LNCAP (cell line): ENCODE measurements around the gene MBP.

Experiments used
- TF ChIP-seq, protein P1 (sequence below): fragments of 450-650 bp; IDR thresholded peaks from 2 replicates; pipeline ENCODE4 v1.5.1; 2017; ENCODE audit warnings: mild to moderate bottlenecking

Gene MBP

DNA sequence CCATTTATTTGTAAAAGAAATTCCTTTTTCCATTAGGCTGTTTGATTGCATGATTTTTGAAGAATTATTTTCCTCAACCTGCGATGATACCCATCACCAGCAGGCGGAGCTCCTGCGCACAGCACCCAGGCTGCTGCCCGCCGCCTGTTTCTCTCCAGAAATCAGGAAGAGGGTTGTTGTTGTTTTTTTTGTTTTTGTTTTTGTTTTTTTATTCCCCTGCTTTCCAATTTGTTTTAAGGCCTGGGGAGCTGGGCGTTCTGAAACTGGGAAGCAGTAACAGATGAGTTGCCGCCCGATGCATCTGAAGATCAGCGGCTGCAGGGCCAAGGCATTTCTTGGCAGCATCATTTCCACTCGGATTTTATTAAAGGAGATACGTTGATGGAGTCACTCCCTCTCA is 132.1 kb downstream of the MBP start:
- TF ChIP-seq, protein P1, sequence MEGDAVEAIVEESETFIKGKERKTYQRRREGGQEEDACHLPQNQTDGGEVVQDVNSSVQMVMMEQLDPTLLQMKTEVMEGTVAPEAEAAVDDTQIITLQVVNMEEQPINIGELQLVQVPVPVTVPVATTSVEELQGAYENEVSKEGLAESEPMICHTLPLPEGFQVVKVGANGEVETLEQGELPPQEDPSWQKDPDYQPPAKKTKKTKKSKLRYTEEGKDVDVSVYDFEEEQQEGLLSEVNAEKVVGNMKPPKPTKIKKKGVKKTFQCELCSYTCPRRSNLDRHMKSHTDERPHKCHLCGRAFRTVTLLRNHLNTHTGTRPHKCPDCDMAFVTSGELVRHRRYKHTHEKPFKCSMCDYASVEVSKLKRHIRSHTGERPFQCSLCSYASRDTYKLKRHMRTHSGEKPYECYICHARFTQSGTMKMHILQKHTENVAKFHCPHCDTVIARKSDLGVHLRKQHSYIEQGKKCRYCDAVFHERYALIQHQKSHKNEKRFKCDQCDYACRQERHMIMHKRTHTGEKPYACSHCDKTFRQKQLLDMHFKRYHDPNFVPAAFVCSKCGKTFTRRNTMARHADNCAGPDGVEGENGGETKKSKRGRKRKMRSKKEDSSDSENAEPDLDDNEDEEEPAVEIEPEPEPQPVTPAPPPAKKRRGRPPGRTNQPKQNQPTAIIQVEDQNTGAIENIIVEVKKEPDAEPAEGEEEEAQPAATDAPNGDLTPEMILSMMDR: peak; percentile 99

DNA sequence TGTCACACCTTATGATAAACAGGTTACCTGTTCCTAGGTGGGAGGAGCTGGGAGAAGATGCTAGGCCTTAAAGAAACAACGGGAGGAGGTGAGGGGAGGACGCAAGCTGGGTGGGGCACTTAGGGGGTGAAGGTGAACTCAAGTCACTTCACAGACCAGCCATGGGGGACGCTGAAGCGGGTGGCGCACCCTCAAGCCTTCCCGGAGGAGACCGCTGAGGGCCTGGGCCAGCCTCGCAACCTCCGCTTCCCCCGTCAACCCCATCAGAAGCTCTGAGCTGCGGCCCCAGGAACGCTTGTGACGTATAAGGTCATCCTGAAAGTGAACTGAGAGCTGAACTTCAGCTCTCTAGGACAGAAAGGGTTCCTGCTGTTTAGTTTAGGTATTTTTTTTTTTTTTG is 133.5 kb downstream of the MBP start:
- TF ChIP-seq, protein P1: no peak

DNA sequence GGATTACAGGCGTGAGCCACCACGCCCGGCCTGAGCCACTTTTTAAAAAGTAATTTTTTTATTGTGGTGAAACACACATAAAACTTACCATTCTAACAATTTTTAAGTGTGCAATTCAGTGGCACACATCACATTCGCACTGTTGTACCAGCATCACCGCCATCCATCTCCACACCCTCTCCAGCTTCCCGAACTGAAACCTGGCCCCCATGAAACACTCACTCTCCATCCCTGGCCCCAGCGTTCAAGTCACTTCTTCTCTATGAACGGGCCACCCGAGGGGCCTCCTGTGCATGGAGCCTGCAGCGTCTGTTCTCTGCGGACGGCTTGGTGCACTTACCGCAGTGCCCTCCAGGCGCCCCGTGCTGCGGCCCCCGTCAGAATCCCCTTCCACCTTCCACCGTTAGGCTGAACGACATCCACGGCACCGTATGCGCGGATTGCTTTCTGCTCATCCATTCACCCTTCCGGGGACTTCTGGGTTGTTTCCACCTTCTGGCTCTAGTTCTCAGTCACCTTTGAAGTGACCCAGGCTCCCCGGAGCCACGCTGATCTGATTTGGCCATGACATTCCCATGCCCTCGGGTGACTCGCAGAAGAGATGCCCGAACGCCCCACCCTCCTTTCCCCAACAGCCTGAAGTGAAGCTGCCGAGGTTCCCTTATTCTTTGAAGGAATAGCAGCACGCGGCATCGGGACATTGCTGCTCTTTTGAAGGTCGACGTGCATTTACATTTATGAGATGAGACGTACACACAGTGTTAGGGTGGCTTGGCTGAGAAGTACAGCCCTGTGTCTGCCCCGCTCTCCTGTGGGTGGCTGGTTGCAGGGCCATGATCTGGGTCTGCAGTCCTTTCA is 134.4 kb downstream of the MBP start:
- TF ChIP-seq, protein P1: no peak

DNA sequence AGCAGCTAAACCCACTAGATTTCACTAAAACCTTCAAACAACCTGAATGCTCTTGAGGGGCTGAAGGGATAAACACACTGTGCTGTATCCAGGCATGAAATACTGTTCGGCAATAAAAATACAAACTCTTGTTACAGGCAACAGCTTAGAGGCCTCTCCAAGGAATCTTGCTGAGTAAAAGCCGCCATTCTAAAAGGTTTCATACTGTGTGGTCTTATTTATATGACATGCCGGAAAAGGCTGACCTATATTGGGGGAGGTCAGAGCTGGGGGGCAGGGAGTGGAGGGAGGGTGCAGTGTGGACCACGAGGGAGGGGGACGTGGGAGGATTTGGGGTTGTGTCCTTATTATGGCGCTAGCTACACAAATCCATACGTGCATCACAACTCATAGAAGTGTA is 136.2 kb downstream of the MBP start:
- TF ChIP-seq, protein P1: no peak

DNA sequence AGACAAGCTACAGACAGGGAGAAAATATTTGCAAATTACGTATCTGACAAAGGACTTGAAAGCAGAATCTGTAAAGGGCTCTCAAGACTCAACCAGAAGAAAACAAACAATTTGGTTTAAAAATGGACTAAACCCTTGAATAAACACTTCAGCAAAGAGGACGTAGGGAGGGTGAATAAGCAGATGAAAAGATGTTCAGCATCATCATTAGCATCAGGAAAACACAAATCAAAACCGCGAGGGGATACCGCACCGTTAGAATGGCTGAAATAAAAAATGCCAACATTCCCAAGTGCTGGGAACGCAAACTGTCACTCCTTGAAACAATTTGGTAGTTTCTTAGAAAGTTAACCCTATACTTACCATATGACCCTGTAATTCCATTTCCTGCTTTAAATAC is 136.7 kb downstream of the MBP start:
- TF ChIP-seq, protein P1: no peak

DNA sequence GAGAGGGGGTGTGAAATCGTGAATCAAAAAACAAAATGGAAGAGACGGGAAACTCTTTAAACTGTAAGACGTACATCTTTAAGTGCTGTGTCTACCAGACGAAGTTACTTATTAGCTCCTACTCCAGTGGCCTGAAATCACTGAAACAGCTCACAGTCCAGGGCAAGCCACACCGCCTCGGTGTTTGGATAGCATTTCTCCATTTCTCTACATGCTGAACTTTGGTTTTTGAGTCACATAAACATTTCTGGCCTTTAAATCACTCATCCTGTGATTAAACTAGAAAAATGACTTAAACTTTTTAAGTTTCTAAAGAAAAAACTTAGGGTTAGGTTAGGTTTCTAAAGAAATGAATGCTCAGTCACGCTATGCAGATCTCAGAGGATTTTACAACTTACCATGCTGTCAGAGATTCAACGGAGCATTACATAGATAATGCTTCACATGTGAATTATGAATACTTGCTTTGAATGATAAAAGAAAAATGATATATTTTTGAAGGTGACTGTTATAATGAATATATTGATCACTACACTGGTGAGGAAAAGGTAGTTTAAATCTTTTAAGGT is 138.4 kb downstream of the MBP start:
- TF ChIP-seq, protein P1: no peak

DNA sequence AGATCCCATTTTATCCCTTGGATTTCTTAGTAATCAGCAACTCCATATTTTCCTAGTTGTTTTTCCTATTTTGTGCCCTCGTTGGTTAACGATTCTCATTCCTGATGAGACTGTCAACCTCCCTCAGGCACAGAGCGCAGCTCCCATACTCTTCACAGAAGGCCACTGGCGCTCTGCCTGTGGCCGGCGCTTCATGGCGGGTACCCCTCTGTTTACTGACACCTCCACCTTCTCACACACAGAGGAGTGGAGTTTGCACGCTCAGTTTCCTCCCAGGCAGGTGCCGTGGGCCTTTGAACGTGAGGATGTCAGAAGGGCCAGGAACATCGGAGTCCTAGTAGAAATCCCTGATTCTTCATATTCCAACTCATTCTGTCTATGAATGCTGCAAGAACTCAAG is 139.0 kb downstream of the MBP start:
- TF ChIP-seq, protein P1: no peak
